GM18502 (cell line): Measurements from ENCODE around the gene CSMD2.
"Not testable (repeated sequence)": the region's sequence is repeated elsewhere in the genome, so short reads cannot be mapped to it uniquely, and the experiment has no call there.

Experiments
- ATAC-seq: cut with Tn5 transposase; IDR thresholded peaks from one replicate; pipeline ENCODE4 v1.9.1; 2021; ENCODE audit warnings: mild to moderate bottlenecking; ENCODE audit not compliant: unreplicated experiment, poor library complexity

Gene CSMD2

DNA sequence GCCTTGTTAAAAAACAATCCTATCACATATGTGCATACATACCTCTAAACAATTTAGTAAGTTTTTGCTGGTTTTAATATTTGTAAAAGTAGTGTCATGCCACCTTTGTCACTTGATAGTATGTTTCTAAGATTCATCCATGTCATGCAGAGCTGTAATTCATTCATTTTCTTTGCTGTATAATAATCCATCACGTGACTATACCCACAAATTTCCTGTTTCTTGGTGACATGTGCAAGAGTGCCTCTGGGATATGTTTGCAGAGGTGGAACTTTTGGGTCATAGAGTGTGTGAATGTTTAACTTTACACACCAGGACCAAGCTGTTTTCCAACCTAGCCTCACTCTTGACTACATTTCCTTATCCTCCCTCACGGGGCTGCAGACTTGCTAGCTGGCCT is 629.7 kb downstream of the CSMD2 start:
- no peak for ATAC-seq

DNA sequence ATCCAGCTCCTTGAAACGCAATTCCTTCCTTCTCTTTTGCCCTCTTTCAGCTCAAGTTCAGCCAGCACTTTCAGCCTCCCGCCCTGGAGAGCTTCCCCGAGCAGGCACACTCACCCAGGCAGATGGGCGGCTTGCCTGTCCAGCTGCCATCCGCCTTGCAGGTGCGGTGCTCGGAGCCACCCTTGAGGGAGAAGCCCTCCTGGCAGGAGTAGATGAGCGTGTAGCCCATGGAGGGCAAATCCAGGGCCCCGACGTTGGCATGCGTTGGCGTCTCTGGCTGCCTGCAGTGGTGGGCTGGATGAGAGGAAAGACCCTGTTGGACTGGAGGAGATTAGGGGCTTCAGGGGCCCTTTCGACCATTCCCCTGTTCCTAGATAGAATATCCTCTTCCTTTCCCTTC is 632.1 kb downstream of the CSMD2 start:
- no peak for ATAC-seq

DNA sequence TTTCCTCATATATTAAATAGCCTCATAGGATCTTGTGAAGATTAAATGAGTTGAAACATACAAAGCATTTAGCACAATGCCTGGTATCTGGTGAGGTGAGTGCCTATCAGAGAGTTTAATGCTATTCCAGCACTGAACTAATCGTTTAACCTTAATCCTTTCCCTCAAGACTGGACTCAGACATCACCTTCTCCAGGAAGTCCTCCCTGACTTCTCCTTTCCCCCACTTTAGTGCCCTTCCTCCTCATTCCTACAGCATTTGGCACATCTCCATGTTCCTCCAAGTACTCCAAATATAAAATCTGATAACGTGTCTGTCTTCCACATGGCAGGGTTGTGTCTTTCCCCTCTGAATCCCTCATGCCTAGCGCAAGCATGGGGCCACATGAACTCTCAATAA is 632.8 kb downstream of the CSMD2 start:
- no peak for ATAC-seq

DNA sequence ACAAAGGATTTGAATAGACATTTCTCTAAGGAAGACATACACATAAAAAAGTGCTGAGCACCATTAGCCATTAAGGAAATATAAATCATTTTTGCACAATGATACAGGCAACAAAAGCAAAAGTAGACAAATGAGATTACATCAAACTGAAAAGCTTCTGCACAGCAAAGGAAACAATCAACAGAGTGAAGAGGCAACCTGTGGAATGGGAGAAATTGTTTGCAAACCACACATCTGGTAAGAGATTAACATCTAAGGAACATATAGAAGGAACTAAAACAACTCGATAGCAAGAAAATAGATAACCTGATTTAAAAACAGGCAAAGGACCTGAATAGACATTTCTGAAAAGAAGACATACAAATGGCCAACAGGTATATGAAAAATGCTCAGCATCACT is 635.1 kb downstream of the CSMD2 start:
- no peak for ATAC-seq

DNA sequence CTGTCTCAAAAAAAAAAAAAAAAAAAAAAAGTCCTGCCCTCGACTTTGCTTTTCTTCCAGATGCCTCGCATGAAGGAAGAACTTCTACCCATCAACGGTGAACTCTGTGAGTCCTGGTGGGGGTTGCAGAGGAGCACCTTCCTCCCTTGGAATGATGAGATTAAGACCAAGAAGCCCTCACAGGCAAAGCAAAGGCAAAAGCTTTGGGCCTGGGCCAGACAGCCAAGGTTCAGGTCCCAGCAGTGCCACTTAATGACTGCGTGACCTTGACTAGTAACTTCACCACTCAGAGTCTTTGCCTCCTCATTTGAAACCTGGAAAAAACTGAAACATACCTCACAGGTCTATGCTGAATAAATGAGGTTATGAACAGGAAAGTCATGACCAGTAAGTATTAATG is 637.1 kb downstream of the CSMD2 start:
- ATAC-seq: no peak

DNA sequence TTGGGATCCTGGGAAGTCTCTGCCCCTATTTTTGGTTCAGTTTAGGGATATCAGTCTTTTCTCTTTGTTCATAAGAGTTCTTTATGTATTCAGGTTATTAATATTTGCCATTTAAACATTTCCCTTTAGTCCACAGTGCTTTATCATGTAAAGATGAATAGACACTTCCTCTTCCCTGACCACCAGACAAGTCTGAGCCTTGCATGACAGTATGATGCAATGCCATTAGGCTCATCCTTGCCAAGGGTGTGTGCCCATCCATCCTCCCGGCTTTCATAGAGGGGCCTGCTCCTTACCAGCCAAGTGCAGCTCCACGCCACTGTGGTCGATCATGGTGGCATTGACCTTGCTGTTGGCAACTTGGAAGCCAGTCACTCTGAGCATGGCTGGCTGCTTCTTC is 640.4 kb downstream of the CSMD2 start:
- no peak for ATAC-seq

DNA sequence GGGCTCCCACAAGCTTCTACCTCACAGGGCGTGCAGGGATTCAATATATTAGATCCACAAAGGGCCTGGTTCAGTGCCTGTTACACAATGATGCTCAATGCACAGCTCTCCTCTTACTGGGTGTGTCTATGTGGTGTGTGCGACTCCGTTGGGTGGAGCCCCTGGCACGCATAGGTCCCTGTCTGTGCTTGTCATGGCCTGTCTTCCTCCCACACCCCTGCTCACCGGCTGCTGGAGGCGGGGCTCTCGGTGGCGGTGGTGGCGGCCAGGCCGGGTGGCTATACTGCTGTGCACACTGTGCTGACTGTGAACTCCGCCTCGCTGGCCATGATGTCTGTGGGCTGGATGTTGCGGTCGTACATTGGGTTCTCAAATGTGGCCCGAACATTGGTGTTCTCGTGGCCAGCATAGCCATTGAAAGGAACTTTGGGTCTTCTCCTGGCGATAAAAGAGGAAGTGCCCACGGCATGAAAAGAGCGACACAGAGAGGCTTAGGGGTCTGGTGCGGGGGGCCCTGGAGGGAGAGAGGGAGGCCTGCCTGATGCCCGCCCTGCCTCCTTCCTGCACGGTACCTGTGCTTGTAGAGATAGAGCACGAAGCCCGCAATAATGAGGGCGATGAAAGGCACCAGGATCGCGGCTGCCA is 645.7 kb downstream of the CSMD2 start:
- no peak for ATAC-seq

DNA sequence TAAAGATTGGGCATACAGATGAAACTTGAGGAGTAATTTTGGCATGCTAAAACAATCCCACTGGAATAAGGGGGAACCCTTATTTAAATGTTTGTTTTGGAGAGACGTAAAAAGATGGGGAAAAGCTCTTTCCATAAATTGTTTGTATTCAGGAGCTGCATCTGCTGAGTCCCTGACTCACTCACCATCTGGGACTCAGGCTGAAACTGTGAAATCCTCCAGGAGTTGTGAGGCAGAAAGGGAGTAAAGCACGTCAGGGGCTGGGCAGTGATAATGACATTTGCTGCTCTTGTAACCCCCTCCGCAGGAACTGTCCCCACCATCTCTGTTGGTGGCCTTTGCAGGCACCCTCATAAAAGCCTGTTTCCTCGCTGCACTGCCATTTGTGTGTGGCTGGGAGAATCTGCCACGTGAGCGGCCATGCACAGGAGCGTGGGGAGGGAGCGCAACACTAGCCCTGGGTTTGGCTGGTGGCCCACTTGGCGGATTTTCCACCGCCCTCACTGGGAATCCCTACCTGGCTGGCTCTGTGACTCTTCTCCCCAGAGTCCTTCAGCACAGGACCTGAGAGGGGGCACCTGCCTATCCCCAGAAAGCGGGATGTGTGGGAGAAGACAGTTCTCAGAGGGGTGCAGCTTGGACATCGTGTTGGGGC is 647.3 kb downstream of the CSMD2 start:
- ATAC-seq: no peak

DNA sequence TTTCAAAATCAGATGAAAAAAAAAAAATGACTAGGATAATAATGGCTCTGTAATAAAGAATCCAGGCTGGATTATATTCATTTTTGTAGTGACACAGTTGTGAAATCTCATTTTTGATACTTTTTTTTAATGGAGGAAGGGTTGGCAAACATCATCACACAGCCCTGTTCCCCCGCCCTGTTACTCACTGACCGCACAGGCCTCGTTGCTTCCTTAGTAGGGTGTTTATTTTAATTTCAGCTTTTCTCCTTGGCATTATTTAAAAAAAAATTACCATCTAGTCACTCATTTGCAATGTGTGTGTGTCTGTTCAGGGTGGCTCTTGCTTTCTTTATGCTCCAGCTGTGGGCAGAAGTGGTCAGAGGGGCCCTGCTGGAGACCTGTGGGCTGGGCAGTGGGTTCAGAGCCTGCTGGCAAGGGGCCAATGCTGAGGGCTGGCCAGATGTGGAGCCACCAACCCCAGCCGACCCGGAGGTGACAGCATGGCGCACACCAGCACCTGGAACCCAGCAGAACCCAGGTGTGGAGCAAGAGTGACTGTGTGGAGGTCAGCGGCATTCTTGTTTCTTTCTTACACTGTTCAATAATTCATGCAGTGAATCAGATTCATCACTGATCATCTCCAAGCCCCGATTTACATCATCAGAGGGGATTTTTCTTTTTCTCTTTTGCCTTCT is 648.0 kb downstream of the CSMD2 start:
- no peak for ATAC-seq

DNA sequence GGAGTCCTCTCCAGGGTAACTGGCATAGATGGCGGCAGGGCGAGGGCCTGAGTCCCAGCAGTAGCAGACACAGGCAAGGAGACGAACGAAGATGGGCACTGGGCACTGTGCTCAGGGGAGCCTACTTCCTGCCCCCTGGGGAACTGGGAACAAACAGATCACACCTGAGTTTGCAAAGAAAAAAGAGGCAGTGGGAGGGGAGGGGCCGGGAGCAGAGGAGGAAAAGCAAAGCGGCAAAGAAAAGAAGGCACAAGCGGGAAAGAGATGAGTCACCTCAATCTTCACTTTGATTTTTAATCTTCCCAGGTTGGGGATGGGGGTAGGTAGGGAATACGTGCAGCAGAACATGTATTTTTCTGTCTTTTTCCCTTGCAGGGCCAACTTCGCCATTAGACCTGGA is 648.6 kb downstream of the CSMD2 start:
- ATAC-seq: no peak

DNA sequence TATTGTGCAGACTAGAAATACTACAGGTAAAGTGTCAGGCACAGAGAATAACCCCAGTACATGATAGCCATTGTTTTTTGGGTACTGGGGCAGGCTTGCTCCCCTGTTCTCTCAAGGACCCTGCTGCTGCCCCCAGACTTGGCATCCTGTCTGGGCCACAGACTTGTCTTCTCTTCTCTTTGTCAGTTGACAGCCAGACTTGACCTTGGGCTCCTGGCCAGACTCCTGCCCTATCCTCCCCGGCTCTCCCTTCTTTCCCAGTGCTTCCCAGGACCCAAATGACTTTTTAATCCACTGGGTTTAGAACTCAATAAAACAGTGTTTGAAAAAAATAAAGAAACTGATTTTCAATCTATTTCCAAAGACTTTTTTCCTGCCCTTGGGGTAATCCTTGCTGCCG is 649.4 kb downstream of the CSMD2 start:
- no peak for ATAC-seq

DNA sequence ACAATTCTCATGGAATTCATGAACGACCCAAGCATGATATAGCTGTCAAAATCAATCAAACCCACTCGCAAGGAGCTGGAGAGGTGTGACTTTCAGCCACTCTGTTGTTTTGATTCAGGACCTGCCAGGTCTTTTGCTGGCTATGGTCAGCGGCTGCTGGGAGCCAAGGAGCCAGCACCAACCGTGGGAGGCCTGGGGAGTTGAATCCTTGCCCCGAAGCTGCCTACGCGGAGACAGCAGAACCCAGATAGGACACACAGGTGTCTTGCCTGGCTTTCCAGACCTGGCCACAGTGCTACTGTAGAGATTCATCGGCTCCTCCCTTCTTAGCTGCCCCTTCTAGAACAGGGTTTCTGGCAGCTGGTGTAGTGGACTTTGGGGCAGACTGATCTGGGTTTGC is 649.9 kb downstream of the CSMD2 start:
- ATAC-seq: no peak

DNA sequence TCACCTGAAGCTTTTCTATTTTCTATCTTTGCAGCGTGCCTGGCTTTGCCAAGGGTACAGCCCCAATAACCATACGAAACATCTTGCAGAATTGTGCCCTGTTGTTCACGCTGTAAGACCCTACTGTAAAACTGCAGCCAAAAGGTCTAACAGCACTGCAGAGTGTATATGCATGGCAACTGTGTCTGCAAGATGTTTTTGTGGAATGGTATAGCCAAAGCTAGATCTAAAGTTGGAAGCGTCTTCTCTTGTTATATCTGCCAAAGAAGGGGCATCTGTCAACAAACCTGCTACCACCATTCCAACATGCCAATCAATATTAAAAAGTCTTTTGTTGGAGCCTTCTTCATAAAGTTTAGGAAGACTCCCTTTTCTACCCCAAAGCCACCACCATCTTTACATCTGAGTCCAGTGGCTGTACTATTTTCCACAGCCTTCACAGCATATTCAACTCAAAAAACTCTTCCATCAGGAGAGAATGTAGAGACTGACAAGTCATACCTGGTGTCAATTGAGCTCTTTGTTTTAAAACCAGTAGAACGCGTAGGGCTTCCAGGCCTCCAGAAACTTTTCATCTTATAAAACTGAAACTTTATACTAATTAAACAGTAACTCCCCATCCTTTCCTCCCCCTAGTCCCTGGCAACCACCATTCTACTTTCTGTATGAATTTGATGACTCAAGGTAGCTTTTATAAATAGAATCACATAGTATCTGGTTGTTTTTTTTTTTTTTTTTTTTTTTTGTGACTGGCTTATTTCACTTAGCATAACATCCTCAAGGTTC is 652.6 kb downstream of the CSMD2 start:
- ATAC-seq: no peak

DNA sequence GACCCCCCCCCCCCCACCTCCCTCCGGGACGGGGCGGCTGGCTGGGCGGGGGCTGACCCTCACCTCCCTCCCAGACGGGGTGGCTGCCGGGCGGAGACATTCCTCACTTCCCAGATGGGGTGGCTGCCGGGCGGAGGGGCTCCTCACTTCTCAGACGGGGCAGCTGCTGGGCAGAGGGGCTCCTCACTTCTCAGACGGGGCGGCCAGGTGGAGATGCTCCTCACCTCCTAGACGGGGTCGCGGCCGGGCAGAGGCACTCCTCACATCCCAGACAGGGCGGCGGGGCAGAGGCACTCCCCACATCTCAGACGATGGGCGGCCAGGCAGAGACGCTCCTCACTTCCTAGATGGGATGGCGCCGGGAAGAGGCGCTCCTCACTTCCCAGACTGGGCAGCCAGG is 655.8 kb downstream of the CSMD2 start:
- not testable (repeated sequence) for ATAC-seq

DNA sequence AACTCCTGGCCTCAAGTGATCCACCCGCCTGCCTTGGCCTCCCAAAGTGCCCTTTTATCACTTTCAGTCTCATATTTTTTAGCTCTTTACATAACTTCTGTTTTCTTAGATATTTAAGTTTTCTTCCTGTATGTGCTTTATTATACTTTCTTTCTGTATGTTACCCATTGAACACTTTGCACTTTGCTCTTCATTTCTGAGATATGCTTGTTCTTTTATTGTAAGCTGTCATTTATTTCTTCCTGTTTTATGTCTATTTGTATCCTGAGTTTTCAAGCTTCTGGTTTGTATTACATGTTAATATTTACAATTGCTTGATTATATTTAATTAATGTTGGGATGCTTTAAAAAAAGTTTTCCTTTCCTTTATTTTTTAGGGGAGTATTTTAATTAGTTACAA is 656.9 kb downstream of the CSMD2 start:
- no peak for ATAC-seq

DNA sequence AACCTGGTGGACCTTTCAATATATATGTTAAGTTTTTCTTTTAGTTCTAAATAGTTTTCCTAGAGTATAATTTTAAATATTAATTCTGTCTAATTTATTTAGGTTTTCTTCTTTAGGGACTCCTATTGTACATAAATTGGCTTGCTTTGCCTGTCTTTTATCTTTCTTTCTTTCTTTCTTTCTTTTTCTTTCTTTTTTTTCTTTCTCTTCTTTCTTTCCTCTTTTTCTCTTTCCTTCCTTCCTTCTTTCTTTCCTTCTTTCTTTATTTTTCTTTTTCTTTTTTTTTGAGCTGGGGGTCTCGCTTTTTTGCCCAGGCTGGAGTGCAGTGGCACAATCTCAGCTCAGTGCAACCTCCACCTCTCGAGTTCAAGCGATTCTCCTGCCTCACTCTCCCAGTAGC is 657.4 kb downstream of the CSMD2 start:
- no peak for ATAC-seq

DNA sequence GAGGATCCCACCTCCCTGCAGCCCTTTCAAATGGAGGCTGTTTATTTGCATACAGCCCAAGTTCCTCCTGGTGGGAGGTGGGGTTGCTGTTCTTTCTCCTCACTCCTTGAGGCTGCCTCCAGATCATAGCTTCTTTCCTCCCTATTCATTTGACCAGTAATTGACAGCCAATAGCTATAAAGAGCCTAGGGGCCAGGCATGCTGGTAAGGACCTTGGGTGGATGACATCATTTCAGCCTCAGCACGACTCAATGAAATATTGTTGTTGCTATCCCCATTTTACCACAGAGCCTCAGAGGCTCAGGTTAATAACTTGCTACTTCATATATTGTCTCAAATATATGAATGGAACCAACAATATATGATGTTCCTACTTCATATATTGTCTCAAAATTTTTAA is 661.5 kb downstream of the CSMD2 start:
- ATAC-seq: no peak

DNA sequence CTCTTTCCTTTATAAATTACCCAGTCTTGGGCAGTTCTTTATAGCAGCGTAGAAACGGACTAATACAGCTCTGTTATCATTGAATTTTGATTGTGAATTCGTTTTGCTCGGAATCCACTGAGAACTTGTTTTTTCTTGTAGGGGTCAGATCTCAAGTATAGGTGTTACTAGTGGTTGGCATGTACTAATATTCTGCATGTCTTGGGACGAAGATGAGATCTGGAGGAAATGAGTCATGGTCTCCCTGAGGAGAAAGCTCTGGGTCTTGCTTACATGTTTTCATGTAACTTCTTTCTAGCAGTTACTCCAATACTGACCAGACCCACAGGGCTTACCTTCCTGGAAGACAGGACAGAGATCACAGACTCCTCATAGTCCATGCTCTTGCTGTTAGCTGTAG is 662.3 kb downstream of the CSMD2 start:
- no peak for ATAC-seq

DNA sequence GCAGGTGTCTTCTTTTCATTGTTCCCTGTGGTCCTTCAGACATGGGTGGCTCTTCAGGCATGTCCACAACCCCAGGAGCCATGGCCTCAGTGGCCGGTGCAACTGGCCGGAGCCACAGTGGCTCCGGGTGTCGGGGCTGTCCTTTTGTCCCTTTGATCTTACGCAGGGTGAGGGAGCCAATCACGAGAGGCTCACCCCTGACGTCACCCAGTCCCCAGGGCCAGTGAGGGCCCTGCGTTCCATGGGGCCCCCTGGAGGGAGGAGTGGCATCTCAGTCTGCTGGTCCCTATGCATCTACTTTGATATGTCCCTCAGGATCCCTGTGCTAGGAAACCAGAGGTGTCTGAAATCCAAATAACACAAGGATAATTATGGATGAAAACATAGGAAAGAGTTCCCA is 663.3 kb downstream of the CSMD2 start:
- no peak for ATAC-seq

DNA sequence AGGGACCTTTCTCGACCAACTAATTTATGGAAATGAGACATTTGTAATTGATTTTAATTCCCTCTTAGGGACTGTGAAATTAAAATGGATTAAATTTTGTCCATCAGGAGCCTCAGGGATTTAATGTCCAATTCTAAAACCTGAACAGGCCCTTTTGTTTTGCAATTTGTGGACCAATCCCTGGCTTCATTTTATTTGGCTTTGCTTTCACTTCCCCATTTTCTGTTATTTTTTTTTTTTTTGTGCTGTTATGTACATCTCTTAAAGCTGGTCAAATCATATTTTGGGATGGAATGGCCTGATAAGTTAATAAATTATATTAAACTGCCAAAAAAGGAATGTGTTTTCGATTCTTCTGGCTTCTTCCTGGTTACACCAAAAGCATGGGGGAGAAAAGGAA is 663.7 kb downstream of the CSMD2 start:
- no peak for ATAC-seq

DNA sequence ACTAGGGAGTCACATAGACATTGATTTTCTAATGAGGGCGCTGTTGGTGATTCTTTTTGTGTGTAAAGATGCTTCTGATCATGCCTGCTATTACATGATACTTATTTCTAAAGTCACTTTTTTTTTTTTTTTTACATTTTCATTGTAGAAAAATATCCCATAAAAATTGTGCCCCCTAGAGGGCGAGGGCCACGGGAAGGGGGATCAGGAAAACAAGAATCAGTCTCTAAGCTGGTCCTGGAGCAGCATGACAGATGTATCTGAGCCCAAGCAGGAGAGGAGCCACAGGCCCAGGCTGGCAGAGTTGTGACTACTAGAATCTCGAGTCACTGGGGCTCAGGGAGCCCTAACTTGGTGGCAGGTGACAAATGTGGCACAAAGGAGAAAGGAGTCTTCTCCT is 664.5 kb downstream of the CSMD2 start:
- ATAC-seq: no peak
